B cell (primary cell): ENCODE measurements around the gene MANEA.

Experiments used
- CTCF ChIP-seq: fragments of 200-600 bp; IDR thresholded peaks from one replicate; pipeline ENCODE4 v1.8.0; 2022; ENCODE audit warnings: antibody characterized with exemption, mild to moderate bottlenecking
- EZH2 ChIP-seq: IDR thresholded peaks from 2 replicates; pipeline ENCODE4 v1.6.1; 2012; ENCODE audit warnings: borderline replicate concordance, low read depth, mild to moderate bottlenecking, moderate library complexity, low read length; ENCODE audit not compliant: insufficient read depth, poor library complexity, severe bottlenecking

GRCh38 chr6:95589826-95590570 lies 12.7 kb downstream of the MANEA start:
- TF ChIP-seq CTCF (no peak), EZH2 (no peak)
